Urinary bladder (tissue), 4 donors: Measurements from ENCODE around the gene NCAM1. TPM values are rescaled to one million over a fixed set of nuclear protein-coding genes. Genes with fewer than 3 reads are reported as not detected.
A peak's percentile ranks its signal among the peaks of the same experiment; 100 is the strongest.
"Not testable (repeated sequence)": the region's sequence is repeated elsewhere in the genome, so short reads cannot be mapped to it uniquely, and the experiment has no call there.

Source experiments
- DNase-seq: peaks from one replicate; pipeline ENCODE4 v3.0.0-alpha.2; 2015; ENCODE audit errors: extremely low spot score
- H3K27ac ChIP-seq: one replicate; pipeline ENCODE4 v1.5.1; 2013; ENCODE audit warnings: low read depth, mild to moderate bottlenecking, moderate library complexity
- H3K36me3 ChIP-seq: one replicate; pipeline ENCODE4 v1.6.1; 2013; ENCODE audit warnings: mild to moderate bottlenecking, moderate library complexity; ENCODE audit not compliant: insufficient read depth
- H3K4me1 ChIP-seq: one replicate; pipeline ENCODE4 v1.6.1; 2013; ENCODE audit warnings: mild to moderate bottlenecking, moderate library complexity; ENCODE audit not compliant: insufficient read depth
- H3K4me3 ChIP-seq: one replicate; pipeline ENCODE4 v1.5.1; 2013; ENCODE audit warnings: low read depth, low read length
- WGBS: extraction: QIAGEN DNeasy Blood & Tissue Kit; methylation state at CpG from one replicate; pipeline ENCODE4 v1.1.7; 2013; 5-methylcytosine and 5-hydroxymethylcytosine counted together
- polyA plus RNA-seq: library from polyadenylated mRNA; stranded (reverse); fragments of 200-250 nt; gene quantifications from one replicate; pipeline ENCODE4 v1.2.3, GENCODE V29; 2013
- total RNA-seq: library from RNA; depleted of rRNA; stranded (reverse); fragments of >200 nt; gene quantifications from one replicate; pipeline ENCODE4 v1.2.3, GENCODE V29; 2014
- donor health status: healthy with polysubstance abuse.
- donor health status: healthy.

The NCAM1 gene
- total RNA-seq (114 TPM), polyA plus RNA-seq (79.1 TPM)

GRCh38 chr11:112961146-112961668 is at the start of gene NCAM1:
Gene NCAM1 (plus strand): TSS chr11:112961420.
- H3K4me1 ChIP-seq = no peaks in the 10 kb centered on the region
- DNase-seq = peak; percentile 88
- H3K4me3 ChIP-seq = peak within 1 kb of the TSS; percentile 56
- no peak within 1 kb of the TSS for H3K27ac ChIP-seq
- under 1% methylated on average over 28 of the region's 28 CpGs for WGBS
- no peaks in the 10 kb centered on the region for H3K36me3 ChIP-seq

- WGBS = 58% methylated on average over 2 of the region's 2 CpGs
- Histone ChIP-seq H3K27ac (no peak overlapping the region), H3K36me3 (no peaks in the 10 kb centered on the region), H3K4me3 (no peak overlapping the region), H3K4me1 (no peaks in the 10 kb centered on the region)
- DNase-seq = no peak
Measured at GRCh38 chr11:112922606-112923005, 38.6 kb upstream of the NCAM1 start.

GRCh38 chr11:112924836-112925235 is 36.4 kb upstream of the NCAM1 start:
- not testable (repeated sequence) for H3K36me3 ChIP-seq, H3K4me1 ChIP-seq, H3K27ac ChIP-seq, H3K4me3 ChIP-seq, DNase-seq
- WGBS = 61% methylated on average over 6 of the region's 6 CpGs

GRCh38 chr11:112925516-112926310 is 35.5 kb upstream of the NCAM1 start:
- H3K4me1 ChIP-seq = no peaks in the 10 kb centered on the region
- H3K27ac ChIP-seq = no peak overlapping the region
- H3K4me3 ChIP-seq = no peak overlapping the region
- WGBS = 74% methylated on average over 10 of the region's 10 CpGs
- H3K36me3 ChIP-seq = no peaks in the 10 kb centered on the region
- DNase-seq = no peak

- Histone ChIP-seq H3K27ac (no peak overlapping the region), H3K4me1 (no peaks in the 10 kb centered on the region), H3K36me3 (no peaks in the 10 kb centered on the region), H3K4me3 (no peak overlapping the region)
- 71% methylated on average over 3 of the region's 3 CpGs for WGBS
- DNase-seq = no peak
Measured at GRCh38 chr11:112928136-112928535, 33.1 kb upstream of the NCAM1 start.

GRCh38 chr11:112929432-112929831 is 31.8 kb upstream of the NCAM1 start:
- no peaks in the 10 kb centered on the region for H3K4me1 ChIP-seq
- WGBS = 86% methylated on average over 4 of the region's 4 CpGs
- no peaks in the 10 kb centered on the region for H3K36me3 ChIP-seq
- no peak for DNase-seq
- H3K27ac ChIP-seq = no peak overlapping the region
- no peak overlapping the region for H3K4me3 ChIP-seq

- no peak overlapping the region for H3K4me3 ChIP-seq
- 59% methylated on average over 4 of the region's 4 CpGs for WGBS
- H3K4me1 ChIP-seq = no peaks in the 10 kb centered on the region
- no peak overlapping the region for H3K27ac ChIP-seq
- H3K36me3 ChIP-seq = no peaks in the 10 kb centered on the region
- no peak for DNase-seq
Measured at GRCh38 chr11:112931703-112932102, 29.5 kb upstream of the NCAM1 start.

GRCh38 chr11:112932593-112932992 is 28.6 kb upstream of the NCAM1 start:
- H3K27ac ChIP-seq = no peak overlapping the region
- WGBS = 36% methylated on average over 4 of the region's 4 CpGs
- H3K4me1 ChIP-seq = no peaks in the 10 kb centered on the region
- H3K4me3 ChIP-seq = no peak overlapping the region
- DNase-seq = no peak
- no peaks in the 10 kb centered on the region for H3K36me3 ChIP-seq

- no peaks in the 10 kb centered on the region for H3K4me1 ChIP-seq
- H3K36me3 ChIP-seq = no peaks in the 10 kb centered on the region
- DNase-seq = no peak
- WGBS = 88% methylated on average over 3 of the region's 3 CpGs
- no peak overlapping the region for H3K4me3 ChIP-seq
- H3K27ac ChIP-seq = no peak overlapping the region
Measured at GRCh38 chr11:112933970-112934369, 27.2 kb upstream of the NCAM1 start.

- Histone ChIP-seq H3K4me1 (no peaks in the 10 kb centered on the region), H3K36me3 (no peaks in the 10 kb centered on the region), H3K27ac (no peak overlapping the region), H3K4me3 (no peak overlapping the region)
- no peak for DNase-seq
- WGBS = 40% methylated on average over 2 of the region's 2 CpGs
Measured at GRCh38 chr11:112941104-112941503, 20.1 kb upstream of the NCAM1 start.

- Histone ChIP-seq H3K36me3 (no peaks in the 10 kb centered on the region), H3K4me3 (no peak overlapping the region), H3K27ac (no peak overlapping the region), H3K4me1 (no peaks in the 10 kb centered on the region)
- DNase-seq = no peak
- WGBS = 58% methylated on average over 7 of the region's 7 CpGs
Measured at GRCh38 chr11:112942966-112943643, 18.1 kb upstream of the NCAM1 start.

- WGBS = 76% methylated on average over 3 of the region's 3 CpGs
- H3K4me3 ChIP-seq = no peak overlapping the region
- DNase-seq = no peak
- H3K27ac ChIP-seq = no peak overlapping the region
- H3K36me3 ChIP-seq = no peaks in the 10 kb centered on the region
- H3K4me1 ChIP-seq = no peaks in the 10 kb centered on the region
Measured at GRCh38 chr11:112946866-112947265, 14.4 kb upstream of the NCAM1 start.

- no peaks in the 10 kb centered on the region for H3K4me1 ChIP-seq
- H3K36me3 ChIP-seq = no peaks in the 10 kb centered on the region
- no peak overlapping the region for H3K27ac ChIP-seq
- WGBS = 48% methylated on average over 6 of the region's 6 CpGs
- no peak overlapping the region for H3K4me3 ChIP-seq
- DNase-seq = no peak
Measured at GRCh38 chr11:112949781-112950575, 11.2 kb upstream of the NCAM1 start.
